HFFc6 (cell line): ENCODE measurements around the gene PPP4R1. TPM values are rescaled to one million over a fixed set of nuclear protein-coding genes. Genes with fewer than 3 reads are reported as not detected.

ENCODE experiments used
- DNase-seq: peaks from one replicate; pipeline ENCODE4 v3.0.0-alpha.2; 2018
- H3K27ac Mint-ChIP-seq: 2 replicates; pipeline ENCODE4 v1.8.0; 2020; ENCODE audit warnings: mild to moderate bottlenecking, mixed read lengths
- H3K27me3 Mint-ChIP-seq: 2 replicates; pipeline ENCODE4 v1.8.0; 2021; ENCODE audit warnings: mild to moderate bottlenecking, moderate library complexity, mixed read lengths; ENCODE audit not compliant: insufficient read depth
- H3K36me3 Mint-ChIP-seq: 2 replicates; pipeline ENCODE4 v1.8.0; 2021; ENCODE audit warnings: low read depth, mixed read lengths
- H3K4me1 Mint-ChIP-seq: 2 replicates; pipeline ENCODE4 v1.8.0; 2020; ENCODE audit warnings: low read depth, mixed read lengths
- H3K4me3 Mint-ChIP-seq: 2 replicates; pipeline ENCODE4 v1.8.0; 2020; ENCODE audit warnings: mild to moderate bottlenecking, moderate library complexity, mixed read lengths
- H3K9me3 Mint-ChIP-seq: 2 replicates; pipeline ENCODE4 v1.8.0; 2020; ENCODE audit warnings: mild to moderate bottlenecking, mixed read lengths
- long read RNA-seq: library from polyadenylated mRNA; unstranded; transcript quantifications from one replicate; pipeline ENCODE4 v2.0.0, GENCODE V29; 2019
- total RNA-seq, 6 experiments: library from RNA; stranded (reverse); fragmentation: NEBNext Ultra II Directional; extraction: Animal tissue kit (Norgen Biotek cat#: 25700); gene quantifications; 2 replicates in 1 of 6; 3 replicates in 5 of 6; pipeline ENCODE4 v1.2.3, GENCODE V29; 2021
- TF ChIP-seq, protein P1 (sequence below): fragments of 200-600 bp; sonication (generic); IDR thresholded peaks from 2 replicates; pipeline ENCODE4 v1.5.0; 2021; ENCODE audit warnings: antibody characterized with exemption, mild to moderate bottlenecking

PPP4R1 gene, protein sequence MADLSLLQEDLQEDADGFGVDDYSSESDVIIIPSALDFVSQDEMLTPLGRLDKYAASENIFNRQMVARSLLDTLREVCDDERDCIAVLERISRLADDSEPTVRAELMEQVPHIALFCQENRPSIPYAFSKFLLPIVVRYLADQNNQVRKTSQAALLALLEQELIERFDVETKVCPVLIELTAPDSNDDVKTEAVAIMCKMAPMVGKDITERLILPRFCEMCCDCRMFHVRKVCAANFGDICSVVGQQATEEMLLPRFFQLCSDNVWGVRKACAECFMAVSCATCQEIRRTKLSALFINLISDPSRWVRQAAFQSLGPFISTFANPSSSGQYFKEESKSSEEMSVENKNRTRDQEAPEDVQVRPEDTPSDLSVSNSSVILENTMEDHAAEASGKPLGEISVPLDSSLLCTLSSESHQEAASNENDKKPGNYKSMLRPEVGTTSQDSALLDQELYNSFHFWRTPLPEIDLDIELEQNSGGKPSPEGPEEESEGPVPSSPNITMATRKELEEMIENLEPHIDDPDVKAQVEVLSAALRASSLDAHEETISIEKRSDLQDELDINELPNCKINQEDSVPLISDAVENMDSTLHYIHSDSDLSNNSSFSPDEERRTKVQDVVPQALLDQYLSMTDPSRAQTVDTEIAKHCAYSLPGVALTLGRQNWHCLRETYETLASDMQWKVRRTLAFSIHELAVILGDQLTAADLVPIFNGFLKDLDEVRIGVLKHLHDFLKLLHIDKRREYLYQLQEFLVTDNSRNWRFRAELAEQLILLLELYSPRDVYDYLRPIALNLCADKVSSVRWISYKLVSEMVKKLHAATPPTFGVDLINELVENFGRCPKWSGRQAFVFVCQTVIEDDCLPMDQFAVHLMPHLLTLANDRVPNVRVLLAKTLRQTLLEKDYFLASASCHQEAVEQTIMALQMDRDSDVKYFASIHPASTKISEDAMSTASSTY
- 100 to 1,000 TPM in 4 of 6 experiments, 10 to 100 TPM in 2; 83.0 to 107 (median 103) TPM for total RNA-seq
- long read RNA-seq, transcript PPP4R1-203 (20 exons, 3,925 nt) = minor isoform, 10 of 38 reads
- long read RNA-seq, transcript PPP4R1-202 (20 exons, 3,885 nt) = major isoform, 12 of 38 reads
- long read RNA-seq, partial matches to known transcripts = 9 of 38 reads
- long read RNA-seq, other reads (novel, unspliced or antisense) = 6 of 38 reads

DNA sequence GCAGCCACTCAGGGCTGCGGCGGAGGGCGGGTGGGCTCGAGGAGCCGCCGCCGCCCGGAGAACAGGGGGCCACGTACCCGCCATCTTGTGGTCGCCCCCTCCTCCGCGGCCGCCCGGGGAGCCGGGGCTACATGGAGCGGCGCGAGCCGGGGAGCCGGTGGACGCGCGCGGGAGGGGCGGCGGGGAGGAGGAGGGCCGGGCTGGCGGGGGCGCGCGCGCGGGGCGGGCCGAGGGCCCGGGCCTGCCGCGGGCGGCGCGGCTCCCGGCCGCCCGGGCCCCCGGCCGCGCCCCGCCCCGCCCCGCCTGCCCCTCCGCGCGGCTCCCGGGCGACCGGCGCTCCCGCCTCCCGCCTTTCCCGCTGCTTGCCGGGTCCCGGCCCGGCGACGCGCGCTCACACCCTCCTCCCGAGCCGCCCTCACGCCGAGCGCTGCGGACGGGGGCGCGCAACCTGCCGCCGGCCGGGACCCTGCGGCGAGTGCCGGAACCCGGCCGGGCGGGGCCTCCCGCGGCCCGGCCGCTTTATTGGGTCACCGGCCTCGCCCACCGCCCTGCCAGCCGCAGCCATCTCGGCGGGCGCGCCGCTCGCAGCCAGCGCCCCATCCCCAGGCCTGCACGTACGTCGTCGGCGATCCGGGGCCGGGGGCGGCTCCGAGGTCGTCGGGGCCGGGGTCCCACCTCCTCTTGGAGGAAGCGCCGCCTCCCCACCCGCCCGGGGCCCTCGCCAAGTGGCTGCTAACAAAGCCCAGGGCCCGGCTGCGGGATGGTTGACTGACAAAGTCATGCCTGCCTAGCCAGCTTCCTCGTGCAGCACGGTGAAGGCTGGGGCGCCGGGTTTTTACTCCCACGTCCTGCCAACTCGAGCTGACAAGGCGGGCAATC is at the start of gene PPP4R1:
PPP4R1 (minus strand) TSS at position 159 of the 879 bp plus-strand sequence; CDS start at position 84, 75 bp downstream.
- H3K4me1 Mint-ChIP-seq = peaks cover 65% of the 10 kb centered on the region
- peak within 1 kb of the TSS; percentile 91 for H3K27ac Mint-ChIP-seq

DNA sequence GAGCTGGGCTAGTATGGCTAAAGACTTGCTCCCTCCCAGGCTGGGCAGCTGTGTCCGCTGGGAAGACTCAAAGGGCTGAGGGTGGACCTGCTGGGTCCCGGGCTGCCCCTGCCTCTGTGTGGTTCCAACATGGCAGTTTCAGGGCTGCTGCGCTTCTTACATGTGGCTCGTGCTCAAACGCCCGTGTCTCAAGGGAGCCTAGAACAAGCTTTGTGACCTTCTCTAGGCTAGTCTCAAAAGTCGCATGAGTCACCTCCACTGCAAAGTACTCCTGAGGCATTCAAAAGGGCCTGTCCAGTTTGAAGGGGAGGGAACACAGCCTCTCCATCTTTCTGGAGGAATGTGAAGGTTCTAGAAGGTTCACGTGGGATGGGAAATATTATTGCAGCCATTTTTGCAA is 49.0 kb upstream of the PPP4R1 start:
- TF ChIP-seq, protein P1, sequence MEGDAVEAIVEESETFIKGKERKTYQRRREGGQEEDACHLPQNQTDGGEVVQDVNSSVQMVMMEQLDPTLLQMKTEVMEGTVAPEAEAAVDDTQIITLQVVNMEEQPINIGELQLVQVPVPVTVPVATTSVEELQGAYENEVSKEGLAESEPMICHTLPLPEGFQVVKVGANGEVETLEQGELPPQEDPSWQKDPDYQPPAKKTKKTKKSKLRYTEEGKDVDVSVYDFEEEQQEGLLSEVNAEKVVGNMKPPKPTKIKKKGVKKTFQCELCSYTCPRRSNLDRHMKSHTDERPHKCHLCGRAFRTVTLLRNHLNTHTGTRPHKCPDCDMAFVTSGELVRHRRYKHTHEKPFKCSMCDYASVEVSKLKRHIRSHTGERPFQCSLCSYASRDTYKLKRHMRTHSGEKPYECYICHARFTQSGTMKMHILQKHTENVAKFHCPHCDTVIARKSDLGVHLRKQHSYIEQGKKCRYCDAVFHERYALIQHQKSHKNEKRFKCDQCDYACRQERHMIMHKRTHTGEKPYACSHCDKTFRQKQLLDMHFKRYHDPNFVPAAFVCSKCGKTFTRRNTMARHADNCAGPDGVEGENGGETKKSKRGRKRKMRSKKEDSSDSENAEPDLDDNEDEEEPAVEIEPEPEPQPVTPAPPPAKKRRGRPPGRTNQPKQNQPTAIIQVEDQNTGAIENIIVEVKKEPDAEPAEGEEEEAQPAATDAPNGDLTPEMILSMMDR = no peak
- no peak overlapping the region for H3K4me3 Mint-ChIP-seq
- peaks cover 8% of the 10 kb centered on the region; the same call in 1 of the 2 replicates for H3K4me1 Mint-ChIP-seq
- no peaks in the 10 kb centered on the region for H3K9me3 Mint-ChIP-seq
- H3K27me3 Mint-ChIP-seq = no peaks in the 10 kb centered on the region
- DNase-seq = no peak
- no peaks in the 10 kb centered on the region for H3K36me3 Mint-ChIP-seq
- no peak overlapping the region for H3K27ac Mint-ChIP-seq

More for the DNA sequence above, at the start of gene PPP4R1:
- peak; percentile 49 for DNase-seq
- Mint-ChIP-seq H3K9me3 (no peaks in the 10 kb centered on the region), H3K4me3 (peak within 1 kb of the TSS; percentile 96), H3K36me3 (peaks cover 23% of the 10 kb centered on the region), H3K27me3 (peaks cover 5% of the 10 kb centered on the region)
- TF ChIP-seq, protein P1 = no peak

GRCh38 chr18:9661564-9661963 is 47.2 kb upstream of the PPP4R1 start:
- TF ChIP-seq, protein P1 = peak; percentile 71
- H3K9me3 Mint-ChIP-seq = no peaks in the 10 kb centered on the region

GRCh38 chr18:9659499-9660375 is 45.4 kb upstream of the PPP4R1 start:
- peaks cover 15% of the 10 kb centered on the region; the same call in 1 of the 2 replicates for H3K4me1 Mint-ChIP-seq
- no peaks in the 10 kb centered on the region for H3K27me3 Mint-ChIP-seq
- H3K36me3 Mint-ChIP-seq = no peaks in the 10 kb centered on the region
- H3K9me3 Mint-ChIP-seq = no peaks in the 10 kb centered on the region
- H3K27ac Mint-ChIP-seq = no peak overlapping the region
- no peak for DNase-seq
- no peak overlapping the region for H3K4me3 Mint-ChIP-seq
- TF ChIP-seq, protein P1 = no peak

More at GRCh38 chr18:9661564-9661963, 47.2 kb upstream of the PPP4R1 start:
- Mint-ChIP-seq H3K27ac (no peak overlapping the region), H3K27me3 (no peaks in the 10 kb centered on the region), H3K36me3 (no peaks in the 10 kb centered on the region), H3K4me1 (peaks cover 15% of the 10 kb centered on the region; the same call in 1 of the 2 replicates), H3K4me3 (no peak overlapping the region)
- DNase-seq = peak; percentile 32
